ENCODE results near the gene ELP2. TPM values are rescaled to one million over a fixed set of nuclear protein-coding genes. Genes with fewer than 3 reads are reported as not detected.

The ELP2 gene
- total and polyA plus RNA-seq, 12 donors: 27.4 to 150 (median 67.1) TPM

DNA sequence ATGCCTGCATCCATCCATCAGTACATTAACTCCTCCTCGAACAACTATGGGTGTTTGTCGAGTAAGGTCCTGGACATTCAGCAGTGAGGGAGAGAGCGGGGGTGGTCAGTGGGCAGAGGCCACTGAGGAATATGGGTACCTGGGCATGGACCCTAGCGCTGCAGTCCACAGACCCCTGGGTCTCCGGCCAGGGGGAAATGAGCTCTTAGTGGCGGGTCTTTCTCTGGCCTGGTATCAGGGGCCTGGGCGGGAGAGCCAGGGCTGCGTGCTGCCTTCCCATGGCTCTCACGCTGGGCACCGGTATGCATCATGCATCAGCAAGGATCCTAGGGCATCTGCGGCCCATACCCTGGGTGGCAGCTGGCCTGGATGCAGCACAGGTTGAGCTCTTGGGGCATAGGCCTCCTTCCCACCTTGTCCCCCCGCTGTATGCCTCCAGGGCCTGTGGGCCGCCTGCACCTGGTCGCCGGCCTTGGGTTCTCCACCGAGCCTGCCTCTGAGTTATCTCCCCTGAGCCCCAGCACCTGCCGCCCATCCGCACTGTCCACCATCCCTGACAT lies 56.3 kb downstream of the ELP2 start:
- TF ChIP-seq POLR2A (IDR thresholded peaks at IDR 0.05): no peak
- TF ChIP-seq, protein P1, sequence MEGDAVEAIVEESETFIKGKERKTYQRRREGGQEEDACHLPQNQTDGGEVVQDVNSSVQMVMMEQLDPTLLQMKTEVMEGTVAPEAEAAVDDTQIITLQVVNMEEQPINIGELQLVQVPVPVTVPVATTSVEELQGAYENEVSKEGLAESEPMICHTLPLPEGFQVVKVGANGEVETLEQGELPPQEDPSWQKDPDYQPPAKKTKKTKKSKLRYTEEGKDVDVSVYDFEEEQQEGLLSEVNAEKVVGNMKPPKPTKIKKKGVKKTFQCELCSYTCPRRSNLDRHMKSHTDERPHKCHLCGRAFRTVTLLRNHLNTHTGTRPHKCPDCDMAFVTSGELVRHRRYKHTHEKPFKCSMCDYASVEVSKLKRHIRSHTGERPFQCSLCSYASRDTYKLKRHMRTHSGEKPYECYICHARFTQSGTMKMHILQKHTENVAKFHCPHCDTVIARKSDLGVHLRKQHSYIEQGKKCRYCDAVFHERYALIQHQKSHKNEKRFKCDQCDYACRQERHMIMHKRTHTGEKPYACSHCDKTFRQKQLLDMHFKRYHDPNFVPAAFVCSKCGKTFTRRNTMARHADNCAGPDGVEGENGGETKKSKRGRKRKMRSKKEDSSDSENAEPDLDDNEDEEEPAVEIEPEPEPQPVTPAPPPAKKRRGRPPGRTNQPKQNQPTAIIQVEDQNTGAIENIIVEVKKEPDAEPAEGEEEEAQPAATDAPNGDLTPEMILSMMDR (IDR thresholded peaks at IDR 0.05): no peak
- whole genome bisulfite sequencing, 4 donors: 73 to 88% (median 85%) methylated on average over 9 to 18 of the region's 18 CpGs
- intact Hi-C loops (cut with DNase I): no loop called here
- no peaks in the 10 kb centered on the region for H3K27me3 ChIP-seq
- peaks cover 13 to 17% of the 10 kb centered on the region in 2 donors for H3K4me1 ChIP-seq (replicated peaks in 1 of 2)
- H3K4me3 ChIP-seq: no peak overlapping the region
- no peak overlapping the region for H3K27ac ChIP-seq
- no peaks in the 10 kb centered on the region for H3K9me3 ChIP-seq (replicated peaks in 1 of 3)
- no peak for DNase-seq
- no peaks in the 10 kb centered on the region for H3K36me3 ChIP-seq (replicated peaks in 1 of 2)

DNA sequence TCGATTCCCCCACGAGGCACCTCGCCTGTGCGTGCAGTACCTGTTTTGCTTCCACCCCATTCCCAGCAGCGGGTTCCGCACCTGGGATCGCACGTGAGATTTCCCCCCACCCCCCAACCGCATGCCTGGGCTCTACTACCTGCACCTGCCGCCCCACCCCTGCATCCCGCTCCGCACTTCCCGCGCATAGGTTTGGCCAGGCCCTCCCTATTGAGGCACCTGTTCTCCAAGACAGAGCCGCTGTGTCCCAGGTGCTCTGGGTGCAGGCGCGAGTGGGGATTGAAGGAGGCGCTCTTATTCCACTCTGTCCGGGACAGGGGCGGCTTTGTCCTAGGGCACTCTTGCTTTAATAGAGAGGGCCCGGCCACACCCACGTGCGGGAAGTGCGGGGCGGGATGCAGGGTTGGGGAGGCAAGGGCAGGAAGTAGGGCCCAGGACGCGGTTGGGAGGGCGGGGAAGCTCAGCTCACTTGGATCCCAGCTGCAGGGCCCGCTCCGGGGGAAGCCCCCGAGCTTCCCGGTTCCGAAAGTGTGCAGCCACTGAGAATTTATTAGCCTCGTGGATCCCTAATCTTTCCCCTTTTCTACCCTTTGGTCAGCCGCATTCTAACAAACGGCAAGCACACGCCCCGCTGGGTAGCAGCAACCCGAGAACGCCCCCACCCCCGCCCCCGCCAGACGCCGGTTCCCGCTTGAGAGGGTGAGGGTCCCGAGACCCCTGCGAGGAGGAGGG lies 56.9 kb downstream of the ELP2 start:
- H3K4me3 ChIP-seq: peak overlapping the region; percentile 44 to 74 (median 52)
- peaks cover 13 to 17% of the 10 kb centered on the region in 2 donors for H3K4me1 ChIP-seq (replicated peaks in 1 of 2)
- 11 to 22% (median 16%) methylated on average over 23 to 47 of the region's 47 CpGs for WGBS, 4 donors
- intact Hi-C loops (cut with DNase I): no loop called here
- H3K27ac ChIP-seq: peak overlapping the region in 3 of 5 donors; percentile 76 to 91 (median 84)
- H3K36me3 ChIP-seq (replicated peaks in 1 of 2): no peaks in the 10 kb centered on the region
- DNase-seq: peak; percentile 29 to 68 (median 53)
- H3K9me3 ChIP-seq (replicated peaks in 1 of 3): no peaks in the 10 kb centered on the region
- TF ChIP-seq, protein P1 (IDR thresholded peaks at IDR 0.05): no peak
- TF ChIP-seq POLR2A (IDR thresholded peaks at IDR 0.05): no peak
- H3K27me3 ChIP-seq: no peaks in the 10 kb centered on the region

DNA sequence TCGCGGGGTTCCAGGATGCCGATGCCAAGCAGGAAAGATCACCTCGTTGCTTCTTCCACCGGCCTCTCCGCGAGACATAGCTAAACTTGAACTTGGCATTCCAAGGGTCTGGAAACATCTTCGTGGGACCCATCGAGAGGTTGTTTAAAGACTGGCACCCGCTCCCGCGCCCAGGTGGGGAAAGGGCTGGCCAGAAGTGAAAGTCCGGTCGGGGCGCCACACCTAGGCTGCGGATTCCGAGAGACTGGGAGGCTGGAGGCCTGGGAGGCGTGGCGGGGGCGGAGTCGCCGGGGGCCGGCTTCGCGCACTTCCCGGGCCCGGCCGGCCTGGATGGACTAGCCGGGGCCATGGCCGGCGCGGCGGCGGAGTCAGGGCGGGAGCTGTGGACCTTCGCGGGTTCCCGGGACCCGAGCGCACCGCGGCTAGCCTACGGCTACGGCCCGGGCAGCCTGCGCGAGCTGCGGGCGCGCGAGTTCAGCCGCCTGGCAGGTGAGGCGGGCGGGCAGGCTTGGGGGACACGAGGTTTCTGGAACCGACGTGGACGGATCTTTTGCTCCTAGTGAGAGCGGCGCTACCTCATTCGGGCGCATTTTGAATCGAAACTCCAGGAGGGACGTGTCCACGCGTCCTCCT lies 57.6 kb downstream of the ELP2 start, which contains the start of gene MOCOS:
TSS of gene MOCOS (plus strand) at position 305 of the 633 bp plus-strand sequence. CDS start at position 348, 43 bp downstream.
- intact Hi-C loops (cut with DNase I): no loop called here
- peak within 1 kb of the TSS; percentile 66 to 91 (median 84) for H3K27ac ChIP-seq

More for the DNA sequence above, 57.6 kb downstream of the ELP2 start, which contains the start of gene MOCOS:
- Histone ChIP-seq H3K4me1 (replicated peaks in 1 of 2) (peaks cover 13 to 17% of the 10 kb centered on the region in 2 donors), H3K4me3 (peak within 1 kb of the TSS; percentile 52 to 74 (median 60)), H3K36me3 (replicated peaks in 1 of 2) (no peaks in the 10 kb centered on the region), H3K9me3 (replicated peaks in 1 of 3) (no peaks in the 10 kb centered on the region), H3K27me3 (no peaks in the 10 kb centered on the region)
- DNase-seq: peak; percentile 70 to 86 (median 82)
- 0 to 1% (median 0%) methylated on average over 3 to 66 of the region's 66 CpGs for WGBS, 4 donors
- TF ChIP-seq POLR2A (IDR thresholded peaks at IDR 0.05): peak; percentile 61 to 82
- TF ChIP-seq, protein P1 (IDR thresholded peaks at IDR 0.05): no peak

Data from adrenal gland (tissue), 12 donors.